IMR-90 (cell line): ENCODE results near the gene NXPH2. TPM values are rescaled to one million over a fixed set of nuclear protein-coding genes. Genes with fewer than 3 reads are reported as not detected.

Experiments
- ATAC-seq: fragments of 200-7000 bp; cut with Tn5 transposase; 2 replicates; pipeline ENCODE4 v1.9.1; 2020; ENCODE audit warnings: low read depth, mild to moderate bottlenecking, moderate library complexity
- BruUV-seq: library from RNA; stranded (reverse); fragments of 400-500 nt; replicated peaks from 2 replicates; lab custom pipeline; 2021; lab: Mats Ljungman, UMichigan
- CTCF ChIA-PET: fragments of 300-600 bp; formaldehyde crosslinking; extraction: SDS; loops from one replicate; lab custom pipeline; 2021; ENCODE audit warnings: antibody characterized with exemption; lab: Yijun Ruan, JAX
- POLR2A ChIA-PET: fragments of 300-600 bp; sonication (Branson Sonifier 250); formaldehyde crosslinking; loops from one replicate; lab custom pipeline; 2022; ENCODE audit warnings: antibody characterized with exemption; ENCODE audit not compliant: unreplicated experiment; lab: Charles Lee
- DNase-seq: peaks from one replicate; pipeline ENCODE4 v3.0.0; 2013
- H2AFZ ChIP-seq: replicated peaks from 2 replicates; pipeline ENCODE3; 2013; ENCODE audit warnings: low read length, mild to moderate bottlenecking; ENCODE audit not compliant: poor library complexity
- H2AK5ac ChIP-seq: 2 replicates; pipeline ENCODE4 v1.6.1; 2013; ENCODE audit warnings: low read depth, low read length, inconsistent platforms
- H2AK9ac ChIP-seq: replicated peaks from 2 replicates; pipeline ENCODE3; 2013; ENCODE audit warnings: mild to moderate bottlenecking, low read depth, low read length, moderate library complexity; ENCODE audit not compliant: poor library complexity
- H2BK120ac ChIP-seq: 2 replicates; pipeline ENCODE4 v1.6.1; 2013; ENCODE audit warnings: low read depth, low read length, inconsistent platforms
- H2BK15ac ChIP-seq: 3 replicates; pipeline ENCODE4 v1.6.1; 2013; ENCODE audit warnings: low read depth, low read length, inconsistent platforms
- H2BK20ac ChIP-seq: 2 replicates; pipeline ENCODE4 v1.6.1; 2013; ENCODE audit warnings: low read depth, mild to moderate bottlenecking, inconsistent platforms, low read length, moderate library complexity
- H2BK5ac ChIP-seq: 2 replicates; pipeline ENCODE4 v1.6.1; 2013; ENCODE audit warnings: mild to moderate bottlenecking, low read depth, low read length, inconsistent platforms; ENCODE audit not compliant: poor library complexity, severe bottlenecking
- H3K14ac ChIP-seq: replicated peaks from 2 replicates; pipeline ENCODE4 v1.6.1; 2013; ENCODE audit warnings: low read depth, low read length, inconsistent platforms
- H3K18ac ChIP-seq: 2 replicates; pipeline ENCODE4 v1.6.1; 2013; ENCODE audit warnings: low read depth, low read length, control low read depth
- H3K23ac ChIP-seq: 2 replicates; pipeline ENCODE4 v1.6.1; 2013; ENCODE audit warnings: low read depth, low read length, inconsistent platforms
- H3K27ac ChIP-seq: 2 replicates; pipeline ENCODE4 v1.5.1; 2013; ENCODE audit warnings: mild to moderate bottlenecking, control low read depth, low read length; ENCODE audit not compliant: insufficient read depth
- H3K27me3 ChIP-seq: 2 replicates; pipeline ENCODE4 v1.6.1; 2013; ENCODE audit warnings: low read length; ENCODE audit not compliant: control insufficient read depth, insufficient read depth
- H3K36me3 ChIP-seq: 2 replicates; pipeline ENCODE4 v1.6.1; 2013; ENCODE audit warnings: low read length, mixed read lengths; ENCODE audit not compliant: control insufficient read depth, insufficient read depth
- H3K4ac ChIP-seq: 2 replicates; pipeline ENCODE4 v1.6.1; 2013; ENCODE audit warnings: low read depth, low read length, inconsistent platforms
- H3K4me1 ChIP-seq: 2 replicates; pipeline ENCODE4 v1.6.1; 2013; ENCODE audit warnings: low read length, mixed read lengths; ENCODE audit not compliant: control insufficient read depth, insufficient read depth
- H3K4me2 ChIP-seq: 2 replicates; pipeline ENCODE4 v1.6.1; 2013; ENCODE audit warnings: low read depth, mild to moderate bottlenecking, control low read depth, low read length, moderate library complexity
- H3K4me3 ChIP-seq: 2 replicates; pipeline ENCODE4 v1.5.1; 2013; ENCODE audit warnings: low read depth, mild to moderate bottlenecking, control low read depth, low read length, moderate library complexity; ENCODE audit not compliant: insufficient read depth
- H3K56ac ChIP-seq: 2 replicates; pipeline ENCODE4 v1.6.1; 2013; ENCODE audit warnings: low read length, inconsistent platforms; ENCODE audit not compliant: insufficient read depth; ENCODE audit errors: extremely low read depth
- H3K79me1 ChIP-seq, 2 experiments: 2 replicates each; pipeline ENCODE4 v1.6.1; 2013; ENCODE audit warnings: low read length in 2 of 2, inconsistent platforms in 1 of 2, low read depth in 1 of 2
- H3K9ac ChIP-seq: 2 replicates; pipeline ENCODE4 v1.6.1; 2013; ENCODE audit warnings: low read depth, low read length, control low read depth
- H3K9me1 ChIP-seq: 2 replicates; pipeline ENCODE4 v1.6.1; 2013; ENCODE audit warnings: low read length, inconsistent platforms; ENCODE audit not compliant: insufficient read depth
- H3K9me3 ChIP-seq: 2 replicates; pipeline ENCODE4 v1.6.1; 2013; ENCODE audit warnings: low read length; ENCODE audit not compliant: control insufficient read depth, insufficient read depth
- H4K20me1 ChIP-seq: 2 replicates; pipeline ENCODE4 v1.6.1; 2013; ENCODE audit warnings: low read length, inconsistent platforms; ENCODE audit not compliant: insufficient read depth
- H4K5ac ChIP-seq: 2 replicates; pipeline ENCODE4 v1.6.1; 2013; ENCODE audit warnings: mild to moderate bottlenecking, low read depth, low read length, control low read depth
- H4K8ac ChIP-seq, 2 experiments: 2 replicates each; pipeline ENCODE4 v1.6.1; 2013; ENCODE audit warnings: low read depth in 2 of 2, low read length in 2 of 2, control low read depth in 1 of 2, inconsistent platforms in 1 of 2
- H4K91ac ChIP-seq: 2 replicates; pipeline ENCODE4 v1.6.1; 2013; ENCODE audit warnings: low read depth, low read length, inconsistent platforms; ENCODE audit not compliant: insufficient read depth
- BHLHE40 ChIP-seq: fragments of 150-350 bp; IDR thresholded peaks from 2 replicates; pipeline ENCODE4 v1.6.1; 2016; ENCODE audit warnings: mild to moderate bottlenecking, low read depth, low read length
- CEBPB ChIP-seq: IDR thresholded peaks from 2 replicates; pipeline ENCODE4 v1.6.1; 2012; ENCODE audit warnings: low read depth, low read length, improper control_type of control experiment
- CHD1 ChIP-seq: IDR thresholded peaks from 2 replicates; pipeline ENCODE4 v1.6.1; 2012; ENCODE audit warnings: low read depth, low read length, improper control_type of control experiment
- FOS ChIP-seq: fragments of 150-350 bp; IDR thresholded peaks from 2 replicates; pipeline ENCODE4 v1.6.1; 2016; ENCODE audit warnings: low read depth, low read length
- MAFK ChIP-seq: IDR thresholded peaks from 2 replicates; pipeline ENCODE4 v1.6.1; 2012; ENCODE audit warnings: low read depth, low read length, improper control_type of control experiment
- MAZ ChIP-seq: IDR thresholded peaks from 2 replicates; pipeline ENCODE4 v1.6.1; 2012; ENCODE audit warnings: low read depth, mild to moderate bottlenecking, low read length, improper control_type of control experiment, moderate library complexity, borderline replicate concordance
- MXI1 ChIP-seq: IDR thresholded peaks from 2 replicates; pipeline ENCODE4 v1.6.1; 2012; ENCODE audit warnings: low read depth, mild to moderate bottlenecking, low read length, moderate library complexity, borderline replicate concordance
- NFE2L2 ChIP-seq: fragments of 150-350 bp; IDR thresholded peaks from 2 replicates; pipeline ENCODE4 v1.6.1; 2016; ENCODE audit warnings: low read depth, mild to moderate bottlenecking, low read length
- POLR2A ChIP-seq: IDR thresholded peaks from 2 replicates; pipeline ENCODE4 v1.6.1; 2012; ENCODE audit warnings: mild to moderate bottlenecking, low read depth, low read length
- RAD21 ChIP-seq: IDR thresholded peaks from 2 replicates; pipeline ENCODE4 v1.6.1; 2012; ENCODE audit warnings: low read length, improper control_type of control experiment
- RCOR1 ChIP-seq: IDR thresholded peaks from 2 replicates; pipeline ENCODE4 v1.6.1; 2012; ENCODE audit warnings: mild to moderate bottlenecking, low read length, improper control_type of control experiment; ENCODE audit not compliant: insufficient replicate concordance
- RFX5 ChIP-seq: IDR thresholded peaks from 2 replicates; pipeline ENCODE4 v1.8.0; 2012; ENCODE audit warnings: low read depth, mild to moderate bottlenecking, low read length, moderate library complexity
- SMC3 ChIP-seq: fragments of 150-350 bp; IDR thresholded peaks from 2 replicates; pipeline ENCODE4 v1.6.1; 2016; ENCODE audit warnings: low read depth, mild to moderate bottlenecking, antibody characterized with exemption, low read length, moderate library complexity
- USF2 ChIP-seq: fragments of 150-350 bp; IDR thresholded peaks from 2 replicates; pipeline ENCODE4 v1.6.1; 2017; ENCODE audit warnings: mild to moderate bottlenecking, antibody characterized with exemption, low read length, low read depth
- WGBS, 2 experiments: methylation state at CpG; one replicate each; pipeline versions ENCODE4 v1.1.5 to v1.1.7; 2013; ENCODE audit warnings: missing lambda C conversion rate in 2 of 2; ENCODE audit not compliant: insufficient read length in 1 of 2; ENCODE audit errors: extremely low coverage in 2 of 2; 5-methylcytosine and 5-hydroxymethylcytosine counted together
- dilution Hi-C: fragments of 300-500 bp; cut with HindIII; formaldehyde crosslinking; loops from one replicate; pipeline ENCODE4 v1.14.3; 2018; ENCODE audit warnings: low sequenced_read_pairs; ENCODE audit not compliant: unreplicated experiment
- in situ Hi-C: fragments of 300-500 bp; cut with MboI; formaldehyde crosslinking; loops from 3 replicates; pipeline ENCODE4 v1.14.3; 2019; ENCODE audit warnings: low sequenced_read_pairs, inconsistent platforms, mixed read lengths
- intact Hi-C: fragments of 100-400 bp; cut with micrococcal nuclease; formaldehyde crosslinking; loops from 2 replicates; pipeline ENCODE4 v1.10.0; 2022
- polyA plus RNA-seq, 3 experiments: library from polyadenylated mRNA; depleted of rRNA; stranded (reverse); fragments of >200 nt; gene quantifications; 2 replicates each; pipeline ENCODE4 v1.2.3, GENCODE V29; 2012; ENCODE audit warnings: low replicate concordance in 1 of 3
- total RNA-seq: library from RNA; depleted of rRNA; stranded (reverse); fragments of >200 nt; gene quantifications from 2 replicates; pipeline ENCODE4 v1.2.3, GENCODE V29; 2012
- TF ChIP-seq, protein P1 (sequence below): conservative IDR thresholded peaks from 2 replicates; pipeline ENCODE4 v1.5.1; 2012; ENCODE audit warnings: mild to moderate bottlenecking, low read depth, low read length, improper control_type of control experiment
- TF ChIP-seq, protein P2 (sequence below): fragments of 150-350 bp; IDR thresholded peaks from 2 replicates; pipeline ENCODE4 v1.6.1; 2016; ENCODE audit warnings: low read depth, mild to moderate bottlenecking, low read length, moderate library complexity, borderline replicate concordance

Gene NXPH2
- total and polyA plus RNA-seq, 2 of the 4 experiments (the other 2 are of a cell fraction), result not detected

GRCh38 chr2:138670734-138671133, 109.5 kb downstream of the NXPH2 start:
- no peaks in the 10 kb centered on the region for H3K9me3 ChIP-seq
- WGBS, 2 experiments, result 43% methylated on average over 1 of the region's 5 CpGs; no CpG with 5 or more reads in 1 of the 2 experiments
- H4K8ac ChIP-seq, result no peak overlapping the region
- no peak overlapping the region for H2BK15ac ChIP-seq
- ChIA-PET CTCF (no interaction called here), POLR2A (no interaction called here)
- H2BK120ac ChIP-seq, result no peak overlapping the region
- no peak overlapping the region for H2BK5ac ChIP-seq
- H3K36me3 ChIP-seq, result no peaks in the 10 kb centered on the region
- no peaks in the 10 kb centered on the region for H3K4me1 ChIP-seq
- H3K27me3 ChIP-seq, result no peaks in the 10 kb centered on the region
- no peak overlapping the region for H3K56ac ChIP-seq
- no peak overlapping the region for H4K91ac ChIP-seq
- no peaks in the 10 kb centered on the region for H3K79me1 ChIP-seq
- no peak overlapping the region for H3K4ac ChIP-seq
- H3K14ac ChIP-seq, result no peak overlapping the region
- H3K18ac ChIP-seq, result no peak overlapping the region
- H3K4me3 ChIP-seq, result no peak overlapping the region
- H3K23ac ChIP-seq, result no peak overlapping the region
- no peak overlapping the region for H4K5ac ChIP-seq
- H2AK9ac ChIP-seq, result no peak overlapping the region
- no peak overlapping the region for H3K9ac ChIP-seq
- no peak overlapping the region for H2AFZ ChIP-seq
- TF ChIP-seq MAFK (no peak), RCOR1 (no peak), MAZ (no peak), NFE2L2 (no peak), POLR2A (no peak), MXI1 (no peak), FOS (no peak), RAD21 (no peak), RFX5 (no peak), USF2 (no peak), CHD1 (no peak), SMC3 (no peak), CEBPB (no peak), BHLHE40 (no peak)
- TF ChIP-seq, protein P1, sequence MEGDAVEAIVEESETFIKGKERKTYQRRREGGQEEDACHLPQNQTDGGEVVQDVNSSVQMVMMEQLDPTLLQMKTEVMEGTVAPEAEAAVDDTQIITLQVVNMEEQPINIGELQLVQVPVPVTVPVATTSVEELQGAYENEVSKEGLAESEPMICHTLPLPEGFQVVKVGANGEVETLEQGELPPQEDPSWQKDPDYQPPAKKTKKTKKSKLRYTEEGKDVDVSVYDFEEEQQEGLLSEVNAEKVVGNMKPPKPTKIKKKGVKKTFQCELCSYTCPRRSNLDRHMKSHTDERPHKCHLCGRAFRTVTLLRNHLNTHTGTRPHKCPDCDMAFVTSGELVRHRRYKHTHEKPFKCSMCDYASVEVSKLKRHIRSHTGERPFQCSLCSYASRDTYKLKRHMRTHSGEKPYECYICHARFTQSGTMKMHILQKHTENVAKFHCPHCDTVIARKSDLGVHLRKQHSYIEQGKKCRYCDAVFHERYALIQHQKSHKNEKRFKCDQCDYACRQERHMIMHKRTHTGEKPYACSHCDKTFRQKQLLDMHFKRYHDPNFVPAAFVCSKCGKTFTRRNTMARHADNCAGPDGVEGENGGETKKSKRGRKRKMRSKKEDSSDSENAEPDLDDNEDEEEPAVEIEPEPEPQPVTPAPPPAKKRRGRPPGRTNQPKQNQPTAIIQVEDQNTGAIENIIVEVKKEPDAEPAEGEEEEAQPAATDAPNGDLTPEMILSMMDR, result no peak
- TF ChIP-seq, protein P2, sequence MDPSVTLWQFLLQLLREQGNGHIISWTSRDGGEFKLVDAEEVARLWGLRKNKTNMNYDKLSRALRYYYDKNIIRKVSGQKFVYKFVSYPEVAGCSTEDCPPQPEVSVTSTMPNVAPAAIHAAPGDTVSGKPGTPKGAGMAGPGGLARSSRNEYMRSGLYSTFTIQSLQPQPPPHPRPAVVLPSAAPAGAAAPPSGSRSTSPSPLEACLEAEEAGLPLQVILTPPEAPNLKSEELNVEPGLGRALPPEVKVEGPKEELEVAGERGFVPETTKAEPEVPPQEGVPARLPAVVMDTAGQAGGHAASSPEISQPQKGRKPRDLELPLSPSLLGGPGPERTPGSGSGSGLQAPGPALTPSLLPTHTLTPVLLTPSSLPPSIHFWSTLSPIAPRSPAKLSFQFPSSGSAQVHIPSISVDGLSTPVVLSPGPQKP, result no peak
- H4K20me1 ChIP-seq, result no peaks in the 10 kb centered on the region
- DNase-seq (no peak), ATAC-seq (no peak)
- H2AK5ac ChIP-seq, result no peak overlapping the region
- H3K27ac ChIP-seq, result no peak overlapping the region
- in situ Hi-C loops (no loop called here), intact Hi-C loops (no loop called here), dilution Hi-C loops (no loop called here)
- H2BK20ac ChIP-seq, result no peak overlapping the region
- BruUV-seq, result no TSS peak
- H3K4me2 ChIP-seq, result no peak overlapping the region
- no peaks in the 10 kb centered on the region for H3K9me1 ChIP-seq
